HepG2 (cell line): ENCODE measurements around the gene HIC1. TPM values are rescaled to one million over a fixed set of nuclear protein-coding genes. Genes with fewer than 3 reads are reported as not detected.

ENCODE experiments used
- ARNT2 ChIP-seq: sonication (generic); formaldehyde crosslinking; IDR thresholded peaks from 2 replicates; pipeline ENCODE4 v1.8.0; 2022; ENCODE audit warnings: mild to moderate bottlenecking, low read depth, missing genetic modification reagents, moderate library complexity
- ATF7-NPFF ChIP-seq: sonication (generic); formaldehyde crosslinking; IDR thresholded peaks from 2 replicates; pipeline ENCODE4 v1.8.1; 2023; ENCODE audit warnings: mild to moderate bottlenecking, low read depth, missing genetic modification reagents, moderate library complexity
- ESRRA ChIP-seq: sonication (generic); formaldehyde crosslinking; IDR thresholded peaks from 2 replicates; pipeline ENCODE4 v1.5.1; 2020; ENCODE audit warnings: mild to moderate bottlenecking, low read depth, missing genetic modification reagents
- GZF1 ChIP-seq: sonication (generic); formaldehyde crosslinking; IDR thresholded peaks from 2 replicates; pipeline ENCODE4 v1.5.1; 2020; ENCODE audit warnings: mild to moderate bottlenecking, missing genetic modification reagents
- HHEX ChIP-seq: IDR thresholded peaks from 2 replicates; pipeline ENCODE4 v1.6.1; 2016; ENCODE audit warnings: control low read depth
- HNF1A ChIP-seq, 2 experiments: sonication (generic) in 1 of 2; formaldehyde crosslinking in 1 of 2; IDR thresholded peaks; 2 replicates each; pipeline versions ENCODE4 v1.4.0 to v1.6.1; 2016 to 2020; ENCODE audit warnings: borderline replicate concordance in 1 of 2, low read depth in 1 of 2, mild to moderate bottlenecking in 1 of 2, missing genetic modification reagents in 1 of 2
- HOXA3 ChIP-seq: sonication (generic); formaldehyde crosslinking; IDR thresholded peaks from 2 replicates; pipeline ENCODE4 v1.5.0; 2020; ENCODE audit warnings: missing genetic modification reagents
- IRF2 ChIP-seq: IDR thresholded peaks from 2 replicates; pipeline ENCODE4 v1.6.1; 2018; ENCODE audit warnings: missing genetic modification reagents, missing compliant biosample characterization
- KDM3A ChIP-seq: IDR thresholded peaks from 2 replicates; pipeline ENCODE4 v1.6.1; 2018; ENCODE audit warnings: low read depth, missing compliant biosample characterization
- NCOR1 ChIP-seq: fragments of 200-600 bp; sonication (generic); IDR thresholded peaks from 2 replicates; pipeline ENCODE4 v1.7.0; 2017; ENCODE audit warnings: antibody characterized with exemption, low read length, borderline replicate concordance
- PHB2 ChIP-seq: fragments of 450-650 bp; IDR thresholded peaks from 2 replicates; pipeline ENCODE4 v1.6.1; 2018; ENCODE audit not compliant: partially characterized antibody
- RFX3 ChIP-seq: IDR thresholded peaks from 2 replicates; pipeline ENCODE4 v1.6.1; 2016; ENCODE audit warnings: missing biosample characterization, missing genetic modification reagents
- SMARCC2 ChIP-seq: fragments of 450-650 bp; IDR thresholded peaks from 2 replicates; pipeline ENCODE4 v1.6.1; 2017; ENCODE audit warnings: antibody characterized with exemption, mild to moderate bottlenecking
- TERF1 ChIP-seq: sonication (generic); formaldehyde crosslinking; IDR thresholded peaks from 2 replicates; pipeline ENCODE4 v1.8.0; 2022; ENCODE audit warnings: mild to moderate bottlenecking, missing genetic modification reagents, moderate library complexity
- TMF1 ChIP-seq: sonication (generic); formaldehyde crosslinking; IDR thresholded peaks from 2 replicates; pipeline ENCODE4 v1.8.1; 2022; ENCODE audit warnings: low read depth, missing genetic modification reagents
- ZFP1 ChIP-seq: IDR thresholded peaks from 2 replicates; pipeline ENCODE4 v1.6.1; 2016
- ZFP36L1 ChIP-seq: sonication (generic); formaldehyde crosslinking; IDR thresholded peaks from 2 replicates; pipeline ENCODE4 v1.8.0; 2022; ENCODE audit warnings: mild to moderate bottlenecking, missing genetic modification reagents, moderate library complexity
- ZKSCAN1 ChIP-seq: fragments of 150-350 bp; IDR thresholded peaks from 2 replicates; pipeline ENCODE4 v1.6.1; 2014; ENCODE audit warnings: low read length
- ZNF280D ChIP-seq: sonication (generic); formaldehyde crosslinking; IDR thresholded peaks from 2 replicates; pipeline ENCODE4 v1.5.1; 2020; ENCODE audit warnings: mild to moderate bottlenecking, missing genetic modification reagents
- ZNF30 ChIP-seq: sonication (generic); formaldehyde crosslinking; IDR thresholded peaks from 2 replicates; pipeline ENCODE4 v1.5.0; 2020; ENCODE audit warnings: mild to moderate bottlenecking, missing genetic modification reagents
- ZNF460 ChIP-seq: sonication (generic); formaldehyde crosslinking; IDR thresholded peaks from 2 replicates; pipeline ENCODE4 v1.5.1; 2020; ENCODE audit warnings: missing genetic modification reagents, mild to moderate bottlenecking, borderline replicate concordance
- ZNF709 ChIP-seq: sonication (generic); formaldehyde crosslinking; IDR thresholded peaks from 2 replicates; pipeline ENCODE4 v1.5.0; 2020; ENCODE audit warnings: mild to moderate bottlenecking, missing genetic modification reagents
- ZNF776 ChIP-seq: sonication (generic); formaldehyde crosslinking; IDR thresholded peaks from 2 replicates; pipeline ENCODE4 v1.4.0; 2020; ENCODE audit warnings: mild to moderate bottlenecking, missing genetic modification reagents
- polyA plus RNA-seq, 8 experiments: library from polyadenylated mRNA; depleted of rRNA in 3 of 8; stranded (reverse) in 7 of 8; unstranded in 1 of 8; fragments of >200 nt; fragmentation: Illumina TruSeq in 4 of 8; extraction: Trizol in 4 of 8; gene quantifications; 2 replicates each; pipeline versions ENCODE4 v1.2.1 to v1.2.3, GENCODE V29; 2011 to 2016; ENCODE audit warnings: low read depth in 4 of 8, missing spikeins in 1 of 8, mixed read lengths in 1 of 8; ENCODE audit not compliant: insufficient read depth in 1 of 8
- total RNA-seq, 5 experiments: library from RNA; depleted of rRNA; stranded (reverse); fragments of >200 nt; fragmentation: Illumina TruSeq; extraction: Trizol; gene quantifications; 2 replicates each; pipeline ENCODE4 v1.2.3, GENCODE V29; 2016; ENCODE audit warnings: low read depth in 1 of 5

Gene HIC1
- total and polyA plus RNA-seq, 2 of the 13 experiments (the other 11 are each of a cell fraction or from before 2014, with no cell fraction given) = 0.04 to 0.31 TPM

- TF ChIP-seq RFX3 (CRISPR knock-in tag) (no peak), ZNF460 (CRISPR knock-in tag) (no peak), ZKSCAN1 (no peak), ZNF280D (CRISPR knock-in tag) (no peak), ZFP36L1 (CRISPR knock-in tag) (no peak), ESRRA (CRISPR knock-in tag) (no peak), SMARCC2 (no peak), TERF1 (no peak), ZNF30 (no peak), HNF1A (IDR thresholded peaks at IDR 0.05; ENCODE audit: low read depth) (no peak), HNF1A (CRISPR knock-in tag; IDR thresholded peaks at IDR 0.05; ENCODE audit: borderline replicate concordance) (no peak), KDM3A (CRISPR knock-in tag) (no peak), HHEX (CRISPR knock-in tag) (no peak), ZFP1 (no peak), ZNF709 (peak; percentile 35; the same call in 1 of the 2 replicates), ZNF776 (CRISPR knock-in tag) (no peak), NCOR1 (no peak), HOXA3 (CRISPR knock-in tag) (peak; percentile 52; the same call in 1 of the 2 replicates), TMF1 (CRISPR knock-in tag) (no peak), ARNT2 (CRISPR knock-in tag) (no peak), GZF1 (CRISPR knock-in tag) (no peak), ATF7-NPFF (CRISPR knock-in tag) (peak; percentile 14; the same call in 1 of the 2 replicates), PHB2 (no peak), IRF2 (no peak)
These were observed at the start of gene HIC1 (continued) for GRCh38 chr17:2054512-2055291.
